Tibial artery (tissue), 4 donors: ENCODE data around the gene PIP5K1B.
A peak's percentile ranks its signal among the peaks of the same experiment; 100 is the strongest.

Source experiments
- DNase-seq, 2 donors: peaks; one replicate each; pipeline ENCODE4 v3.0.0-alpha.2; 2019
- H3K27ac ChIP-seq, 2 donors: fragments of 200-600 bp; sonication (generic) in 1 of 2; 1 replicate in 1 of 2; 2 replicates in 1 of 2; pipeline ENCODE4 v1.5.1; 2018 to 2019; ENCODE audit warnings: mild to moderate bottlenecking in 1 of 2
- H3K27me3 ChIP-seq, 2 donors: fragments of 200-600 bp; sonication (generic) in 1 of 2; one replicate each; pipeline versions ENCODE4 v1.5.1 to v1.6.0; 2016 to 2019
- H3K36me3 ChIP-seq, 3 donors: fragments of 200-600 bp; sonication (generic) in 2 of 3; one replicate each; pipeline ENCODE4 v1.5.1; 2016 to 2019; ENCODE audit warnings: mild to moderate bottlenecking in 2 of 3
- H3K4me1 ChIP-seq, 4 donors: fragments of 200-600 bp; sonication (generic) in 2 of 4; 1 replicate in 3 of 4; 2 replicates in 1 of 4; pipeline ENCODE4 v1.5.1; 2016 to 2019
- H3K4me3 ChIP-seq, 2 donors: fragments of 200-600 bp; sonication (generic) in 1 of 2; 1 replicate in 1 of 2; 2 replicates in 1 of 2; pipeline ENCODE4 v1.5.1; 2018 to 2019; ENCODE audit warnings: mild to moderate bottlenecking in 2 of 2
- H3K9me3 ChIP-seq, 3 donors: fragments of 200-600 bp; sonication (generic) in 1 of 3; one replicate each; pipeline ENCODE4 v1.5.1; 2016 to 2019
- intact Hi-C: fragments of 100-400 bp; cut with DNase I; formaldehyde crosslinking; loops from one replicate; pipeline ENCODE4 v1.15.0; 2023; ENCODE audit warnings: low total_unique reads
- TF ChIP-seq, protein P1 (sequence below), 2 experiments: fragments of 200-600 bp in 1 of 2; fragments of 450-650 bp in 1 of 2; IDR thresholded peaks; one replicate each; pipeline ENCODE4 v1.5.1; 2017 to 2019; ENCODE audit warnings: antibody characterized with exemption in 2 of 2, mild to moderate bottlenecking in 1 of 2, moderate library complexity in 1 of 2

PIP5K1B gene

GRCh38 chr9:68878450-68878849, 173.4 kb downstream of the PIP5K1B start:
- Histone ChIP-seq H3K27ac (no peak overlapping the region), H3K4me1 (no peaks in the 10 kb centered on the region), H3K36me3 (no peaks in the 10 kb centered on the region), H3K9me3 (no peaks in the 10 kb centered on the region), H3K4me3 (no peak overlapping the region), H3K27me3 (no peaks in the 10 kb centered on the region)
- TF ChIP-seq, protein P1, sequence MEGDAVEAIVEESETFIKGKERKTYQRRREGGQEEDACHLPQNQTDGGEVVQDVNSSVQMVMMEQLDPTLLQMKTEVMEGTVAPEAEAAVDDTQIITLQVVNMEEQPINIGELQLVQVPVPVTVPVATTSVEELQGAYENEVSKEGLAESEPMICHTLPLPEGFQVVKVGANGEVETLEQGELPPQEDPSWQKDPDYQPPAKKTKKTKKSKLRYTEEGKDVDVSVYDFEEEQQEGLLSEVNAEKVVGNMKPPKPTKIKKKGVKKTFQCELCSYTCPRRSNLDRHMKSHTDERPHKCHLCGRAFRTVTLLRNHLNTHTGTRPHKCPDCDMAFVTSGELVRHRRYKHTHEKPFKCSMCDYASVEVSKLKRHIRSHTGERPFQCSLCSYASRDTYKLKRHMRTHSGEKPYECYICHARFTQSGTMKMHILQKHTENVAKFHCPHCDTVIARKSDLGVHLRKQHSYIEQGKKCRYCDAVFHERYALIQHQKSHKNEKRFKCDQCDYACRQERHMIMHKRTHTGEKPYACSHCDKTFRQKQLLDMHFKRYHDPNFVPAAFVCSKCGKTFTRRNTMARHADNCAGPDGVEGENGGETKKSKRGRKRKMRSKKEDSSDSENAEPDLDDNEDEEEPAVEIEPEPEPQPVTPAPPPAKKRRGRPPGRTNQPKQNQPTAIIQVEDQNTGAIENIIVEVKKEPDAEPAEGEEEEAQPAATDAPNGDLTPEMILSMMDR (IDR thresholded peaks at IDR 0.05), result no peak
- intact Hi-C loops, result no loop called here
- DNase-seq, result no peak

- intact Hi-C loops, result no loop called here
- H3K27me3 ChIP-seq, result no peaks in the 10 kb centered on the region
- no peaks in the 10 kb centered on the region for H3K4me1 ChIP-seq
- no peaks in the 10 kb centered on the region for H3K36me3 ChIP-seq
- no peak overlapping the region for H3K27ac ChIP-seq
- H3K4me3 ChIP-seq, result no peak overlapping the region
- DNase-seq, result no peak
- H3K9me3 ChIP-seq, result no peaks in the 10 kb centered on the region
- TF ChIP-seq, protein P1 (IDR thresholded peaks at IDR 0.05), result no peak
Observed at GRCh38 chr9:68883224-68883623, 178.2 kb downstream of the PIP5K1B start.

- Histone ChIP-seq H3K27me3 (no peaks in the 10 kb centered on the region), H3K4me1 (no peaks in the 10 kb centered on the region), H3K27ac (no peak overlapping the region), H3K4me3 (no peak overlapping the region), H3K36me3 (no peaks in the 10 kb centered on the region), H3K9me3 (no peaks in the 10 kb centered on the region)
- DNase-seq, result no peak
- TF ChIP-seq, protein P1 (IDR thresholded peaks at IDR 0.05), result no peak
- intact Hi-C loops, result no loop called here
Observed at GRCh38 chr9:68887232-68887631, 182.2 kb downstream of the PIP5K1B start.

GRCh38 chr9:68894502-68894901, 189.5 kb downstream of the PIP5K1B start:
- Histone ChIP-seq H3K4me1 (peaks cover 0 to 17% (median 5%) of the 10 kb centered on the region in 4 donors), H3K9me3 (no peaks in the 10 kb centered on the region), H3K27ac (no peak overlapping the region), H3K4me3 (no peak overlapping the region), H3K27me3 (no peaks in the 10 kb centered on the region), H3K36me3 (no peaks in the 10 kb centered on the region)
- DNase-seq, result no peak
- TF ChIP-seq, protein P1 (IDR thresholded peaks at IDR 0.05), result no peak
- intact Hi-C loops, result no loop called here

GRCh38 chr9:68895741-68896478, 190.9 kb downstream of the PIP5K1B start:
- Histone ChIP-seq H3K27ac (peak overlapping the region in 1 of 2 donors; percentile 15), H3K4me3 (peak overlapping the region; percentile 7 to 12)
- DNase-seq, result no peak

More at GRCh38 chr9:68895741-68896478, 190.9 kb downstream of the PIP5K1B start:
- peaks cover 0 to 17% (median 5%) of the 10 kb centered on the region in 4 donors for H3K4me1 ChIP-seq
- no peaks in the 10 kb centered on the region for H3K27me3 ChIP-seq
- TF ChIP-seq, protein P1 (IDR thresholded peaks at IDR 0.05), result no peak
- H3K36me3 ChIP-seq, result no peaks in the 10 kb centered on the region
- intact Hi-C loops, result no loop called here
- no peaks in the 10 kb centered on the region for H3K9me3 ChIP-seq
